ENCODE results near the gene PRKAR1A.

The PRKAR1A gene

DNA sequence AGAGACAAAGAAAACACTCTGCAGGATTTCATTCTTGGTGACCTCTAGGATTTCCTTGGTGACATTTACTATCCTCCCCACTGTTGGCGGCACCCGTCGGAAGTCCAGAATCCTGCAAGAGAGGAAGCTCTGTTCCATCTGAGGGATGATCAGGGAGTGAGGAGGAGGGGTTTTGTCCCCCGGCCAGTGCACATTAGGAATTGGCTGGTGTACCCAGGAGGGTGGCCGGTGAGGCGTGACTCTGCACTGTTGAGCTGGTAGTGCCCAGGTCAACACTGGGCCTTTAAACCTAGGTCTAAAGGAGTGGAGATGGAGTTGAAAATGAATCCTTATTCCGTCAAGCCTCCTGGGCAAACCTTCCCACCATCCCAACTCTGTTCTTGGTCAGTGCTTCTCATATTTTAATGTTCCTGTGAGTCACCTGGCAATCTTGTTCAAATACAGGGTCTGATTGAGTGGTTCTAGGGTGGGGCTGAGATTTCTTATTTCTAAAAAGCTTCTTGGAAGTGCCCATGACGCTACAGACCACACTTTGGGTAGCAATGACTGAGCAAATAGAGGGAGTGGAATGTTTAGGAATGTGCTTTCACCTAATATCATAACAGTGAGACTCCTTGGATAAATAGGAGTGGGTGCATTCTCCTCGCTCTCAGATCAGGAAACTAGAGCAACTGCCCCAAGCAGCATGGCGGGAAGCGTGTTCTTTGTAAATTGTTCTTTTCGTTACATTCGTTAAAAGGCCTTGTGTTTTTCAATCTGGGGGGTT is 30.7 kb downstream of the PRKAR1A start:
- DNase-seq (ENCODE audit: low spot score): no peak

DNA sequence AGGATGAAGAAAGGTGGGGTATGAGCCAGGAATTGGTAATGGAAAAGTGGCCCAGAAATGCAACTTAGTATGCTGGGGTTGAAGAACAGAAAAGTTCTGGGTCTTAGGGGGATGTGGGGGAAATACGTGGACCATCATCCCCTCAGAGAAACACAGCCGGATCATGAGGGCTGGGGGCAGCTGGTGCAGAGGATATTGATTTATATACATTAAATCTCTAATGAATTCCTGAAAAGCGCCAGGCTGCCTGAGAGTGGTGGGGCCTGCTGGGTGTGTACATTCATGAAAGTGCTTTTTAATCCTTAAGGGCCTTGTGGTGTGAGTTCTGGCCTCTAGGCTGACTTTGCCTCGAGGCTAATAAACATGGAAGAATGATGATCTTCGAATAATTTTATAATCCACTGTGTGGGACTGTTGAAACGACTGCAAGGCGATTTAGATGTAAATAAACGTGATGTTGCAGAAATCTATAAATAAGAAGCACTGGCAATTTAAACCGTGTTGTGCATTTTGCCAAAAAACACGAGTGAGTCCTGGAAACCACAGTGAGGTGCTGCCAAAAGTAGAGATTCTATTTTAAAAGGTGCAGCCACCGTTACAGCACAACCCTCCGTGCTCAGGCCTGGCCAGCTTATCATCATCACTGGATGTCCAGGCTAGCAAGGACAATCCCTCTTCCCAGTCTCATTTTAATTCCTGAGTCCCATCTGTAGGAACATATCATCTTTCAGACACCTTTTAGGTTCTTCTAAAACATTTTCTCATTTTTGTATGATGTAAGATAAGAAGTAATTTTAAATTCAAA is 32.1 kb downstream of the PRKAR1A start:
- no peak for DNase-seq (ENCODE audit: low spot score)

DNA sequence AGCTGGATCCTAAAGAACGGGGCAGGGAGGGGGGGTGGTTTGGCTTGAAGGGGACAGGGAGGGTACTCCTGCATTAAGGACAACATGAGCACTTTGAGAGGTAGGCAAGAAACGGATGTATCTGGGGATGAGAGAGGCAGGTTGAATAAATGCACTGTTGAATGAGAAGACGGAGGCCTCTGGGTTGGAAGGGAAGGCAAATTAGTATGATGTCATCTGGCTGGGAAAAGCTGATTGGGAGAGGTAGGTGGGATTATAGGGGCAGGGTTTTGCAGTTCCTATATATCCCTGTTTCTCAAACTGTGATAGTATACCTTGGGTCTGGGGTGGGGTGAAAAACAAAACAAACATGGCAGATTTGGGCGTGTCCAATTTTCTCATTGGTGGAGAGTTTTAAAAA is 44.3 kb downstream of the PRKAR1A start:
- DNase-seq (ENCODE audit: low spot score): no peak

DNA sequence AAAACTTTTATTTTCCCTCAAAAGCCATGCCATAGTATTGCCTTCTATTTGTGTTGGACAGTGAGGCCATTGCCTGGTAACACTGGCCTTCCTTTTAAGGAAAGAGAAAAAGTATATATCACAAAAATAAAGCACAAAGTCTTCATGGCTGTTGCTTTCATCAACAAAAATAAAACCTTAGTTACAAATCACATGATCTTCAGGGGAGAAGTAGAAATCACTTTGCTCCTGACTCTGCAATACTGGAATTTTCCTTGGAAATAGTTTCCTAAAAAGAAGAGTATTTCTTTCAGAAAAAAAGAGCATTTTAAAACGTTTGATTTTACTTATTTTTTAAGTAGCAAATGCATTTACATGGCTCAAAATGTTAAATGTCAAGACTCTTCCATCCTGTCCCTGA is 47.1 kb downstream of the PRKAR1A start:
- DNase-seq (ENCODE audit: low spot score): no peak

DNA sequence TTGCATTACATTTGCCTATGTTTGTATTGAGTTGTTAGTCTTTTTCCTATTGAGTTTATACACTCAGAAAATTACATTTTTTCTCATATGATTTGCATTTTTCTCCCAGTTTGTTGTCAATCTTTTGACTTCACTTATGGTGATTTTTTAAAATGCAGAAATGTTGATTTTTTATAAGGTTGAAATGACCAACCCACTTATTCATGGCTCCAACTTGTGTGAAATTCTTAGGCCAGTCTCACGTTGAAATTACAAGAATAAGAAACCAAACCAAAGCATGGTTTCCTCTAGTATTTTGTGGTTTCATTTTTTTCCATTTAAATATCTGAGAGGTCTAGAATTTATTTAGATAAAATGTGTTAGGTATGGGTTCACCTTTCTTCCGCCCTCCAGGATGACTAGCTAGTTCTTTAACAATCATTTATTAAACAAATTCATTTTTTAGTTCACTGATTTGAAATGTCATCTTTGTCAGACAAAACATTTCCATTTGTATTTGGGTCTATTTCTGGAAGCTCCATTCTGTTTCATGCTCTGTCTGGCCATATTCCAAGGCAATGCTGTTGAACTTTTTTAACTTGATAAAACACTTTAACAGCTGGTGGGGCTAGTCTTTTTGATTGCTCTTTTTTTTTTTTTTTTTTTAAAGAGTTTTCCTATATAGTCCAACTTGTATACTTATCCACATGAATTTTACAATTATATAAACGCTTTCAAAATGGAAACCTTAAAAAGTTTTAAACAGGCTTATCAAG is 48.9 kb downstream of the PRKAR1A start:
- no peak for DNase-seq (ENCODE audit: low spot score)

DNA sequence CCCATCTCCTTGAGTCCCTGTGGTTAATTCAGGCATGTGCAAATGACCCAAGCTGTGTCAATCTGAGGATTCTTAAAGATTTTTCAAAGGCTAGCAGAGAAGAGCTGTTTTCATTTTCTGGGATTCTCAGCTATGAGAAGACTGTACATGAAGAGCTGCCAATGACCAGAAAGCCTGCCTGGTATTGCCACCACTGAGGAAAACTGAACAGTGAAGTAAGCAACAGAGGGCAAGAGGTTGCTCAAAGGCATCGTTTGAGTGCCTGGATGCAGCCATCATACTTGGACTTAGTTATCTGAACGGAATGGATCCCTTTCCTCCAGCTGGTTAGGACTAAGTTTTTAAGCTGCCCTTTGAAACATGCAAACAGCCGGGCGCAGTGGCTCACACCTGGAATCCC is 50.5 kb downstream of the PRKAR1A start:
- DNase-seq (ENCODE audit: low spot score): no peak

DNA sequence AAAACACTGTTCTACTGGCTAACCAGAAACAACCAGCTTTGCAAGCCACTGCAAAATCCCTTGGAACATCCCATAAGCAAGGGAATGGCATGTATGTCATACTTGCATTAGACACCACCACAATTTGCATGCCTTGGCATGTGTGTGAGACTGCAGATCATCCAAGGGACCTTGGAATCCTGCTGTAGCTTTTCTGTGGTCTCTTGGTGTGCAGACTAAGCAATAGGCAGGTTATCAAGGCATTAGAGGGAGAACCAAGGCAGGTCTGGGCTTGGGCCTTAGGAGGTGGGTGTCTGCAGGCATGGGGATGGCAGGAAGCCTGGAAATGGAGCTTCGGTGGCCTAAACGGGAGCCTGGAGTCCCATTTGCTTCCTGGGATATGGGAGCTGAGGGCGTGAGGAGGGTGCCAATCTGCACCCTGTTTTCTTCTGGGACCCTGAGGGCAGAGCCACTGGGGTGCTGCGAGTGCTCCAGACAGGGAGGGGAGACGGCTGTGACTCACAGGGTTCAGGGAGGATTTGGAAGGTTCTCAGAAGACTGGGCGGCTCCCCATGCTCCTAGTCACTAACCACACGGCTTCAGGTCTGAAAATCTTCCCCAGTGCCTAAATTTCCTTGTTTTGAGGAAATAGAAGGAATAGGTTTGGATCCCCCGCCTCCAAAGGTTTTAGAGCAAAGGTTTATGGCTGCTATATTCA is 52.3 kb downstream of the PRKAR1A start:
- no peak for DNase-seq (ENCODE audit: low spot score)

DNA sequence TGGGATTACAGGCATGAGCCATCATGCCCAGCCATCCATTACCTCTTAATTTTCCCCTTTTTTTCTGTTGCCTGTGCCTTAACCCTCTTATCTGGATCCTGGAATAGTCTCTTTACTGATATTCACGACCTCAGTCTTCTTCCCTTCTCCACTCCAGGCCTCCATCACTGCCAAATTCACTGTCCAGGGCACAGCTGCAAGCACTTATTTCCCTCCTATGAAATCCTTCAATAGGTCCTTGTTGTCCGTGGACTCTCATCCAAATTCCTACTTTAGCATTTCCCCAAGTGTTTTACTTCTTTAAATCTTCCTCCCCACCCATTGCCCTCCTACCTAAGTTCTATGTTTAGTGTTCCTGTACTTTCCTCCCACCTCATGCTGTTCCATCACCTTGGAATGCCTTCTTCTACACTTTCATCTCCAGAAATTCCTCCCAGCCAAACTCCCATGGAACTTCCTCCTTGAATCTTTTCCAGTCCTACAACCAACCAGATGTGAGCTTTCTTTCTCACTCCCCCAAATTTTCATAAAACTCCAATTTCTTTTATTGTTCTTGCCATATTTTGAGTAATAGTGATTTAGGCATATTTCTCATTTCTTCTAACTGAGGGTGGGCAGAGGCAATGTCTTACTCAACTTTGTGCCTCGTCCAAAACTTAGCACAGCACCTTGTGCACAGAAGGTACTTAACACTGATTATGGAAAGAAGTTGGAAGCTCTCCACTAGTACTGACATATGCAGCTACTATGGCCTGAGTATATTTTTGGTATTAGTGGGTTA is 53.6 kb downstream of the PRKAR1A start:
- DNase-seq (ENCODE audit: low spot score): no peak

DNA sequence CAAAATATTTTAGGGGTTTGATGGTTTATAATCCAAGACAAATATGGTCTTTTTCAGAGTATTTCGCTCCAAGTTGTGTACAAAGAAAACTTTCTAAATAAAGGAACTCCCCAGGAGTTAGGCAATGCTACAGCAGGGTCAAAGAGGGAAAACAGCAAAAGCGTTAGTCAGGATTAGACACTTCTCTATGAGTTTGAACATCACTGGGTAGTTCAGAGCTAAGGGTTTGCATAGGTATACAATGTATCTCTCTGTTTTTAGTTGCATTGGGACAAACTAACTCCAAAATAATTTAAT is 54.2 kb downstream of the PRKAR1A start:
- DNase-seq (ENCODE audit: low spot score): no peak

DNA sequence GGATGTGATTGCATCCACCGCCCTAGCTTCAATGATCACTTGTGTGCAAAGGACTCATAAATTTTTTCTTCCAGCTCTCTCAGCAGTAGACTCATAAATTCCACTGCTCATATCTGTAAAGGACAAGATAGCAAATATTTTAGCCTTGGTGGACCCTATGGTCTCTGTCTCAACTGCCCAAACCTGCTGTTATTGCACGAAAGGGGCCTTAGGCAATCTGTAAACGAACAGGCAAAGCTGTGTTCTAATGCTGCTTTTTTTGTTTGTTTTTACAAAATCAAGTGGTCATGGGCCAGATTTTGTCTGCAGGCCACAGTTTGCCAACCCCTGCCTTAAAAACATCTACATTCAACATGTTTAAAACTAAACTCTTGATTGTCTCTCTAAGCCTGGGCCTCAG is 54.8 kb downstream of the PRKAR1A start:
- no peak for DNase-seq (ENCODE audit: low spot score)

DNA sequence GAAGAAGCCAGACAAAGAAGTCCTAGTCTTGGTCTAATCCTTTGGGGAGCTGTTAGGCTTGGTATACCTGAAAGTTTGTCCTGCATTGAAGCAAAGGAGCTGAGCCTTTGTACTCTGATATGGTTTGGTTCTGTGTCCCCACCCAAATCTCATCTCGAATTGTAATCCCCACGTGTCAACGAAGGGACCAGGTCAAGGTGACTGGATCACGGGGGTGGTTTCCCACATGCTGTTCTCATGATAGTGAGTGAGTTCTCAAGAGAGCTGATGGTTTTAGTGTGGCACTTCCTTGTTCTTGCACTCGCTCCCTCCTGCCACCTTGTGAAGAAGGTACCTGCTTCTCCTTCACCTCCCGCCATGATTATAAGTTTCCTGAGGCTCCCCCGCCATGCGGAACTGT is 55.4 kb downstream of the PRKAR1A start:
- no peak for DNase-seq (ENCODE audit: low spot score)

DNA sequence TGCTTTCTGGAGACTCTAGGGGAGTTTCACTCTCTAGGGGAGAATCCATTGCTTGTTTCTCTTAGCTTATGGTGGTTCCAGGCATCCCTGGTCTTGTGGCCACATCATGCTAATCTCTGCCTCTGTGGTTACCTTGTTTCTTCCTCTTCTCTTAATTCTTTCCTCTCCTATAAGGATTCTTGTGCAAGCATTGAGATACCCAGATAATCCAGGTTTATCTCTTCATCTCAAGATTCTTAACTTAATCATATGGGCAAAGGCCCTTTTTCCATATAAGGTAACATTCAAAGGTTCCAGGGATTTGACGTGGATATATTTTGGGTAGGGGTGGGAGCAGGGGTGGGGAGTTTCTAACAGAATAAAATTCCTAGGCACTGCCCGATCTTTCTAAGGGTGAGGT is 56.4 kb downstream of the PRKAR1A start:
- DNase-seq (ENCODE audit: low spot score): no peak

DNA sequence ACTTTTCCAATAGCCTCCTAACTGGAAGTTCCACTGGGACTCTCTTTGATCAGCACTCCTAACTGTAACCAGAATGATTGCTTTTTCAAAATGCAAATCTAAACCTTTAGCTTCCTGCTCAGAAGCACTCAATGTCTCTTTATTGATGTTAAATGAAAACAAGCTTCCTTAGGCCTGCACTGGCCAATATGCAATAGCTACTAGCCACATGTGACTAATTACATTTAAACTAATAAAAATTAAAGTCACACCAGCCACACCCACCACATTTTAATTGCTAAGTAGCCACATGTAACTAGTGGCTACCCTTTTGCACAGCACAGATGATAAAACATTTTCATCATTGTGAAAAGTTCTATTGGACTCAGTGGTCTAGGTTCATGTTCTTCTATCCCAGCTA is 57.1 kb downstream of the PRKAR1A start:
- no peak for DNase-seq (ENCODE audit: low spot score)

DNA sequence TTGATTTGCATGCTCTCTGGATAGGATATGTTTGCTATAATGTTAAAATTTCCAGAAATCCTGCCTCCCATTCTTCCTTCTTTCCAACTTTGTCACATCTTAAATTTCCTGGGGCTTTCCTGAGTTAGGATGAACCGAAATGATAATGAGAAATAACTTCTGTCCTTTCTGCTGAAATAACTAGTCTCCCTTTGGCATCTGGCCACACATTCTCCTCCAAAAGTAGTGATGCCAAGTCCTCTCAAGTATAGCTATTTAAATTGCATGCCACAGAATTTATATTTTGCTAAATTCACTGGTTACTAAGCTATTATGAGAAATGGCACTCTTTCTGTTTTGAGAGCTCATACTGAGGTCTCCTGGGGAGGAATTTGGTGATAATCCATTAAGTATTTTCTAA is 58.3 kb downstream of the PRKAR1A start:
- no peak for DNase-seq (ENCODE audit: low spot score)

DNA sequence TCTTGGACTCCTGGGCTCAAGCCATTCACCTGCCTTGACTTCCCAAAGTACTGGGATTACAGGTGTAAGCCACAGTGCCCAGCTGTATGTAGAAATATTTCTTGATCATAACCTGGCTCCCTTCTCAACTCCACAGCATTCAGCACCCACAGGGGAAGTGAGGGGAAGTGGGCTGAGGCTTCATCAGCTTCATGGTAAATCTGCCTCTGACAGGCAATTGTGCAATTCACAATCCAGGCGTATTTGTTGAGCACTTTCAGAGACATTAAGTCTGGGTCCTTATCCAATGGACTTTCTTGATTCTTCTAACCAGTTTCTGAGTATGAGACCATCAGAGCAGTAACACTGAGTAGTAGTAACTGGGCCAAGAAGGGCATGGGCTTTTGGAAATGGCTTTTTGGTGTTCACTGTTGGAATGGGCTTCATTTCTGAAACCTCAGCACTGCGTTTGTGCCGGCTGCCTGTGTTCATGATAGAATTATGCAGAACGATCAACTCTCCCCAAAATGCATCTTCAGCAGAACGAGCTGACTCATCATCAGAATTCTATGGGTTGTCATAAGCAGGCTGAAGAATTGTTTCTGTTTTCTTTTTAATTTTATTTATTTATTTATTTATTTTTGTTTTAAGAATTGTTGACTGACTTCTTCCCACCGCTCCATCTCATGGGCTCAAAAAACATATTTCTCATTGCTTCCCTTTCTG is 60.1 kb downstream of the PRKAR1A start:
- no peak for DNase-seq (ENCODE audit: low spot score)

DNA sequence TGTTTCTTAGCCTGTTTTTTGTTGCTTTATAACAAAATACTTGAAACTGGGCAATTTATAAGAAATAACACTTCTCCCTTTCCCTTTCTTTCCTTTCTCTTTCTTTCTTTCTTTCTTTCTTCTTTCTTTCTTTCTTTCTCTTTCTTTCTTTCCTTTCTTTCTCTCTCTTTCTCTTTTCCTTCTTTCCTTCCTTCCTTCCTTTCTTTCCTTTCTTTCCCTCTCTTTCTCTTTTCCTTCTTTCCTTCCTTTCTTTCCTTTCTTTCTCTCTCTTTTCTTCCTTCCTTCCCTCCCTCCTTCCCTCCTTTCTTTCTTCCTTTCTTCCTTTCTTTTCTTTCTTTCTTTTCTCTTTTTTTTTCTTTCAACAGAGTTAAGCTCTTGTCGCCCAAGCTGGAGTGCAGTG is 61.1 kb downstream of the PRKAR1A start:
- DNase-seq (ENCODE audit: low spot score): no peak

DNA sequence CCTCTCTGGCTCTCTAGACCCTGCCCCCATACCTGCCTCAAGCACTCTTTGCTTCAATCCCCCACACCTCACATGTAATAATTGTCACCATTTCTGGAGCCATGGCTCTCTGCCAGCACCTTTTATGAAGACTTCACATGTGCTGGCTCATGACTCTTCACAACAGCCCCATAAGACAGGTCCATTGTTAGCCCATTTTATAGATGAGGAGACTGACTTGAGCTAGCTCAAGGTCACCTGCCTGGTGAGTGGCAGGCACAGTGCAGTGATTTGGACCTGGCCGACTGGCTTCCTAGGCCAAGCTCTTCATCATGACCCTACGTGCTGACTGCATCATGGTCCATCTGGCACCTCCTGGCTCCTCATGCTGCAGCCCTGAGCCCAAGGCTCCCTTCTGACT is 63.9 kb downstream of the PRKAR1A start:
- DNase-seq (ENCODE audit: low spot score): no peak

DNA sequence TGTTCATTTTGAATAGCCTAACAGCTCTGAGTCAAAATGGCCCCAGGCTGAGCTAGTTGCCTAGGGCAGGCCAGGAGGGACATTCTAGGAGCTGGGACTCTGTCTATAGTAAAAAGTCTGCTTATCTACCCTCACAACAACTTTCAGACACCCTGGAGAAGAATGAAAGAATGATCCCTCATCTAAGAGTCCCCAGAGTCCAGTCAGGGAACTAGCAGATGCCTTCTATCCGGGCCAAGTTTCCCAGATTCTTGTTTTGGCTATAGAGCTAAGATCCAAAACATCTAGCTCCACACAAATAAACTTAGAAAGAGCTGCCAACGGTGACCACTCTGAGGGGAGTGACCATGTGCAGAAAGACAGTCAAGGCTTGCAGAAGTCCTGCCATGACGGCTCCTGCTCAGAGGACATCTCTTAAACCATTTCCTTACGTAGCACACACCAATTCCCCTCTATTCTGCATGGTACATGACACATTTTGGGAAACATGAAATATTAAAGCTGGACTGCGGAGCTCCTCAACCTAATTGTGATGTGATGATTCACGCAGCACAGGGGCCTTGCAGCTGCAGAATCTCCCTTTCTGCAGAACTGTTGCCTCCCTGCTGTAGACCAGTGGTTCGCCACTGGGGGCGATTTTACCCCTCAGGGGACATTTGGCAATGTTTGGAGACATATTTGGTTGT is 64.7 kb downstream of the PRKAR1A start:
- no peak for DNase-seq (ENCODE audit: low spot score)

DNA sequence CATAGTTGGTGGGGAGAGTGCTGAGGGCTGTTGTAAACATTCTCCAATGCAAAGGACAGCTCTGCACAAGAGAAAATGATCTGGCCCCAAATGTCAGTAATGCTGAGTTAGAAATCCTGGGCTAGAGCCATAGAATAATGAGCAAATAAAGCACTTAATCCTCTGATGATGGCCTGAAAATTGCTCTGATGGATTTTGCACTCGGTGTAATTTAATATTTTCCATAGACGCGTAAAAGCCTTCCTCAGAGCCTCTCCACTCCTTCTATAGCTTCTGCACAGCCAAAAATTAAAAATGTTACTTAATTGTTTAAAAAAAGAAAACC is 65.2 kb downstream of the PRKAR1A start:
- DNase-seq (ENCODE audit: low spot score): no peak

DNA sequence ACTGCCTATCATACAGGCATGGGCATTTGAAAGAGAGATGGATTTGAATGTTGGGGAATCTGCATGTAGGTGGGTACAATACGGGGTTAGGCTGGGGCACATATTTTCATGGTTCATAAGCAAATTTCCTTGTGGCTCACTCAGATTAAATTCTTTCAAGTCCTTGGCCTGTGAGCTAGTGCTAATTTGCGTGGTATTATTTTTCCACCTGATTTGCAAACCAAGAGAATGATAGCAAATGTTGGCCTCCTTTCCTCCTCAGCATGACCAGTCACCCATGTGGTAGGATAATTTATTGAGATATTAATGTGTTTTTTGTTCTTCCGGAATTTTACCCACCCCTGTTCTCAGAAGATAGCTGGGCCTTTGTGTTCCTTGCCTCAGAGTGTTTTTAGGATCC is 66.0 kb downstream of the PRKAR1A start:
- no peak for DNase-seq (ENCODE audit: low spot score)

Measured in hematopoietic multipotent progenitor cell treated with erythropoietin and hydrocortisone succinate and interleukin-3 and kit ligand, for 15 days (in vitro differentiated cells).